ENCODE data around the gene SYT13.

The SYT13 gene

GRCh38 chr11:45305874-45306623, 19.9 kb upstream of the SYT13 start:
- FAIRE-seq, result no peak

- FAIRE-seq, result no peak
These were observed 18.8 kb upstream of the SYT13 start for GRCh38 chr11:45304992-45305335.

- no peak for FAIRE-seq
These were observed 18.2 kb upstream of the SYT13 start for GRCh38 chr11:45304111-45304991.

GRCh38 chr11:45303316-45303715, 17.2 kb upstream of the SYT13 start:
- FAIRE-seq, result no peak

GRCh38 chr11:45301537-45302246, 15.6 kb upstream of the SYT13 start:
- FAIRE-seq, result no peak

- FAIRE-seq, result no peak
These were observed 14.6 kb upstream of the SYT13 start for GRCh38 chr11:45300715-45301114.

GRCh38 chr11:45298718-45299117, 12.6 kb upstream of the SYT13 start:
- FAIRE-seq, result no peak

GRCh38 chr11:45296075-45296474, 9.9 kb upstream of the SYT13 start:
- no peak for FAIRE-seq

- no peak for FAIRE-seq
These were observed 8.4 kb upstream of the SYT13 start for GRCh38 chr11:45294499-45294898.

- peak; percentile 88 for FAIRE-seq
These were observed 7.5 kb upstream of the SYT13 start for GRCh38 chr11:45293566-45294192.

- no peak for FAIRE-seq
These were observed 4.4 kb upstream of the SYT13 start for GRCh38 chr11:45290586-45290985.

- FAIRE-seq, result no peak
These were observed 3.2 kb upstream of the SYT13 start for GRCh38 chr11:45289369-45289768.

GRCh38 chr11:45288339-45288738, 2.2 kb upstream of the SYT13 start:
- no peak for FAIRE-seq

- FAIRE-seq, result no peak
These were observed 1.3 kb upstream of the SYT13 start for GRCh38 chr11:45287316-45287903.

- FAIRE-seq, result no peak
These were observed 802 bp downstream of the SYT13 start for GRCh38 chr11:45285250-45285828.

- FAIRE-seq, result no peak
These were observed 4.1 kb downstream of the SYT13 start for GRCh38 chr11:45282081-45282480.

GRCh38 chr11:45280449-45280848, 5.7 kb downstream of the SYT13 start:
- no peak for FAIRE-seq

- no peak for FAIRE-seq
These were observed 6.5 kb downstream of the SYT13 start for GRCh38 chr11:45279645-45280044.

- FAIRE-seq, result no peak
These were observed 7.4 kb downstream of the SYT13 start for GRCh38 chr11:45278714-45279113.

- no peak for FAIRE-seq
These were observed 10.3 kb downstream of the SYT13 start for GRCh38 chr11:45275828-45276227.

GRCh38 chr11:45274206-45274605, 11.9 kb downstream of the SYT13 start:
- FAIRE-seq, result no peak

GRCh38 chr11:45273509-45273908, 12.6 kb downstream of the SYT13 start:
- no peak for FAIRE-seq

Data from G401.6 (cell line).